ENCODE measurements around the gene CSTF3.

CSTF3 gene

DNA sequence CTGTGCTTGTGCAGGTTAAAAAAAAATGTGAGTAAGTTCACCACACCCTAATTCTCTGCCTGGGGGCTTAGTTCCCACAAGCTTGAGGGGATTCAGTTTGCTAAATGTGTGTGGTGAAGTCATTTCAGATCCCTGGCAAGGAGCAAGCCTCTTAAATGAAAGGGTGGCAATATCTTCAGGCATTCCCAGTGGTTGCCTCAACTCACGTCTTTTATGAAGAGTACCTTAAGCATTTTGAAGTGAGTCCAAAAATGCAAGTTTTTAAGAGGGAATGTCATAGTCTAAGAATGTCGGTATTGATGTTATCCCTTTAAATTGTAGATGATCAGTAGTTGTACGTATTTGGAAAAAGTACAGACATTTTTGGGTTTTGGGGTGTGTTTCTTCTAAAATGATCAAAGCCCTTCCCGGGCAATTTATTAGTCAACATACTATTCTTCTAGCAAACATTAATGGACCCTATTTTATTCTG, 117.0 kb downstream of the CSTF3 start:
- no peak for DNase-seq (ENCODE audit: low read depth in 2 of 3, low spot score in 2 of 3)

DNA sequence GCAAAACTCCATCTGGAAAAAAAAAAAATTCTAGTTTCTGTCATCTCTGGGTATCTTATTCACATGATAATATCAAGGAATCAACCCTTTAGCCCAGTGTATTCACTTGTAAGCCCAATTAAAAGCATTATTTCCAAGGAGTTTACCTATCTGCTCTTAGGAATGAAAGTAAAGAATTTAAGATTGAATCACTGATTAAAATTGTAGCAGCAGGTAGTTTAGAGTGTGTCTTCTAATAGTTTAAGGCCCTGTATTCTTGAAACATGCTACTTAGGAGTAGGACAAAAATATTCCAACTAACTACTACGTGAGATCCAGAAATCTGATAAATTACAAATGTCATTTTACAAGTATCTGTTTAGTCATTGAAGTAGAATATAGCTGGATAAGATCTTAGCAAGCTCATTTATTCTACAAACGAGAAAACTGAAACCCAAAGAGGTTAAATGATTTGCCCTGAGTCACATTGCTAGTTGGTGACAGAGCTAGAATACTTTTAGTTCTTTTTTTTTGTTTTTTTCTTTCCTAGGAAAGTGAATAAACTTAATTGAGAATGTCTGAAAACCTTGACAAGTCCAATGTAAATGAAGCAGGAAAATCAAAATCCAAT, 118.0 kb downstream of the CSTF3 start:
- DNase-seq (ENCODE audit: low read depth in 2 of 3, low spot score in 2 of 3): no peak

DNA sequence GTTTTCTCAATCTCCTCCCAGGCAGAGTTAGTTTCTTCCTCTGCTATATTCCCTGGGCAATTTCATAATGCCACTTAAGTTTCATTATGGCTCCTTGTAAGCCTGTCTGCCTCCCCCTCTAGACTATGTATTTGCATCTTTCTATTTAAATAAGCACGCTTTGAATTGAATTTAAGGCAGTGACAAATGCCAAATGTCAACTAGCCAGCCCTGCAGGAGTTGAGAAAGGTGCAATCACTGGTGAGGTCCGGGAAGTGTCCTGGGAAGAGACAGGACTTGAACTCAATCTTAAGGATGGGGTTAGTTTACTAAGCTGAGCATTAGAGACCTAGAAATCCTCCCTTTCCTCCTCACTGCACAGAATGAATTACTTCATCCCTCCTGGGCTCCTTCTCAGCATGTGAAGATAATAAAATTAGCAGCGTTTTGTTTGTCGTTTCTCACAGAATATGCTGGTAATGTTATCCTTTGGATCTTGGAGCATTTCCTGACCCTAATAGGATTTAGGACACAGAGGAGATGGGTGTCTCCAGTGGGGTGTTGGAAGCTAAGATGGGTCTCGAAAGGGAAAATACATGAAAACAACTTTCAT, 120.3 kb downstream of the CSTF3 start:
- DNase-seq (ENCODE audit: low read depth in 2 of 3, low spot score in 2 of 3): no peak

DNA sequence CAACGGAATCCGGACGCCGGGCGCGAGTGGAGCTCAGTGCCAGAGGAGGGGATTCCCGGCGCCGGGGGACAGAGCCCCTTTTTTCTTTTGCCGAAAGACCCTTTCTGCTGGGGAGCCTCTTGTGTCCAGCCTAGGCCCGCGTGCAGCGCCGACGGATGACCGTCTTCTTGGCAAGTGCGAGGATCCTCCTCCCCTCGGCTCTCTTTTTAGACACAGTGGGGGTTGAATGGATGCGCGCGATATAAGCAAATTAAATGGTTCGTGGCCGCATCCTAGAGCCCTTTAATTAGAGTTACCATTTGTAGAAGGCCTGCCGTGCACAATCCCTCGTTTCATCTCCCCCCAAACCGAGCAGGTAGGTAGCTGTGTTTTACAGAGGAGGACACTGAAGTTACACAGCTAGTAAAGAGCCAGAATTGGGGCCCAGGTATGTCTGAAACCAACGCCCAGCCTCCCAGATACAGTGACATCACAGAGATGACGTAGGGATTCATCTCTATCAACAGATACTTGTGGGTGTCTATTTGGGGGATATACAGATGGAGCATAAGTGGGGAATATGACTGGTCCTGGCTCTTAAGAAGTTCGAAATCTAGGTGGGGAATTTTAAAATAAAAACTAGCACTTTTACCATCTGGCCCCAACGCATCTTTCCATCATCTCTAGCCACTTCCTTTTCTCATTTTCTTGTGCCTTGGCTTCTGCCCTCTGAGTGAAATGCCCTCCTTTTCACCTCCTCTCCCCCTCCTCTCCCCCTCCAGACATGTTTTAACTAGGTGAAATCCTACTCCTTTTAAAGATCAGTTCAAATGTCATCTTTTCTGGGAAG, 121.0 kb downstream of the CSTF3 start:
- peak in 1 of 3 experiments; percentile 32 for DNase-seq (ENCODE audit: low read depth in 2 of 3, low spot score in 2 of 3)

DNA sequence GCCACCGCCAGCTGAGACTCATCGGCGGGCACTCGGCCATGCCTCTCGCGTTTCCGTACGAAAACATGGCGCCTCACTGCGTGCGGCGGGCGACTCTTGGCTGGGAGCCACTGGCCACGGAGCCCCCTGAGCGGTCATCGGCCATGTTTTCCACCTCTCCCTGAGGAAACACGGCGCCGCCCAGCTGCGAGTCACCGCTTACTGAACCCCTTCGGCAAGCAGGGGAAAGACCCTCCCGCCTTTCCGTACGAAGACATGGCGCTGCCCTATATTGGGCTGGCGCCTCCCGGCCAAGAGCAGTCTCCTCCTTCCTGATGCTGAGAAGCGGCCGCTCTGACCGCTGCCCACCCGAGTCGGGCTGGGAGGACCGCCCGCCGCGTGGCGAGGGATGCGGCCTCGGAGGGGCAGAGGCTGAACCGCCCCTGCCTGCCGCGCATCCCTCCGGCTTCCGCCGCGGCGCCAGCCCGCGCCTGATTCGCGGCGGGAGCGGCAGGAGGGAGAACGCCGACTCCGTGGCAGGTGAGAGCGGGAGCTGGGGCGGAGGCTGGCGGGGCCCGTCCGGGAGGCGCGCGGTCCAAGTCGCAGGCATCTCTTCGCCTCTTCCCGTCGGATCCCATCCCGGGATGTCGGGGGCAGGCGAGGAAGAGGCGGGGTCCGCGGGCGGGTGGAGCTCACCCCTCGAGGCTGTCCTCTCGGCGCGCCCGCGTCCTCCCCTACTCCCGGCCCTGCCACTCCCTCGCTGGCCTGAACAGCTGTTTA, 121.8 kb downstream of the CSTF3 start, which contains the start of gene TCP11L1:
TSS of gene TCP11L1 (plus strand) at position 299 of the 759 bp plus-strand sequence. CDS start 4,202 bp downstream, outside the sequence.
- peak; percentile 47 to 69 (median 65) for DNase-seq (ENCODE audit: low read depth in 2 of 3, low spot score in 2 of 3)

DNA sequence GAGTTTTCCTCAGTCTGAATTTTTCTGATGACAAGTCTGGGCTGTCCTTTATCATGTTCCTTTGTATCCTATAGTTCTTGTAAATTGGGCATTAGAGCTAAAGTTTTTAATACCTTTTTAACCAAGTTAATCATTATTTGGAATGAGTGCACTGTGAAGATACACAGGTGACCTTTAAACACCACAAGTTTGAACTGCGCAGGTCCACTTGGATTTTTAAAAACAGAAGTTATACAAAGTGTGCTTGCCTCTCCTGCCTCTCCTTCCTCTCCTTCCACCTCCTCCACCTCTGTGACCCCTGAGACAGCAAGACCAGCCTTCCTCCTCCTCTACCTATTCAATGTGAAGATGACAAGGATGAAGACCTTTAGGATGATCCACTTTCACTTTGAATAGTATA, 126.3 kb downstream of the CSTF3 start:
- no peak for DNase-seq (ENCODE audit: low read depth in 2 of 3, low spot score in 2 of 3)
